ENCODE results near the gene CTDSPL. TPM values are rescaled to one million over a fixed set of nuclear protein-coding genes. Genes with fewer than 3 reads are reported as not detected.

The CTDSPL gene
- total and polyA plus RNA-seq, 2 of the 13 experiments (the other 11 are each of a cell fraction or from before 2014, with no cell fraction given), result 26.1 to 142 TPM

DNA sequence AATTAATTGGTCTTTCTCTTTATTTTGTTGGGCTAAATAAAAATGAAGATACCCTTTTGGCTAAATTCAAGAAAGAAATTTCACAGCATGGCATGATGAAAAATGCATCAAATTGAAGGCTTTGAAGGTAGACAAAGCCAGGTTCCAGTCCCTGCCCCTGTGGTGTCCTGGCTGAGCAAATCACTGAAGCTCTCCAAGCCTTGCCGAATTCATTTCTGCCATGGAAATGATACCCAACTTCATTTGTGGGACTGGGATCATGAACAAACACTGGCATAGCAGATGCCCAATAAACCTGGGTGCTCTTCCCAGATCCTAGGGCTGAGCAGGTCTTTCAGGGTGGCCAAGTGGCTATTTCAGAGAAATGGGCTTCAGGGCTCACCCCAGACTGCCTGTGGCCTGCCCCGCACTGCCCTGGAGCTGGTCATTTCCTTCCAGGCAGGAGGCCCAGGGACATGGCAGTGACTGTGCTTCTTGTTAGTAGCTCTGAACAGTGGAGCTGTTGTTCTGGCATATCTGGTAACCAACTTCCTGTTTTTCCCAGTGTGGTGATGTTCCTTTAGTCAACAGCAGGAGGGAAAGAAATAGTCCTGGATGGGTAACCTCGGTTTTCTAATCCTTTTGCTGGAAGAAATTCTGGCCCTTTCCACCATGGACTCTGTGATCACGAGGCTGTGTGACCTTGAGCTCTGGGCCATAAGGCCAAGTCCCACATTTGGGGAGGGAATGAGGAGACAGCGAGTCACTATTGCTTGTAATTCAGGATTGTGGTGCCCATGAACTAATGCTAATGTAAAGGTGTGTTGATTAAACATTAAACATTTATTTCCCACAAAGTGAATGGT is 47.6 kb downstream of the CTDSPL start (continued):
- TF ChIP-seq, protein P1, sequence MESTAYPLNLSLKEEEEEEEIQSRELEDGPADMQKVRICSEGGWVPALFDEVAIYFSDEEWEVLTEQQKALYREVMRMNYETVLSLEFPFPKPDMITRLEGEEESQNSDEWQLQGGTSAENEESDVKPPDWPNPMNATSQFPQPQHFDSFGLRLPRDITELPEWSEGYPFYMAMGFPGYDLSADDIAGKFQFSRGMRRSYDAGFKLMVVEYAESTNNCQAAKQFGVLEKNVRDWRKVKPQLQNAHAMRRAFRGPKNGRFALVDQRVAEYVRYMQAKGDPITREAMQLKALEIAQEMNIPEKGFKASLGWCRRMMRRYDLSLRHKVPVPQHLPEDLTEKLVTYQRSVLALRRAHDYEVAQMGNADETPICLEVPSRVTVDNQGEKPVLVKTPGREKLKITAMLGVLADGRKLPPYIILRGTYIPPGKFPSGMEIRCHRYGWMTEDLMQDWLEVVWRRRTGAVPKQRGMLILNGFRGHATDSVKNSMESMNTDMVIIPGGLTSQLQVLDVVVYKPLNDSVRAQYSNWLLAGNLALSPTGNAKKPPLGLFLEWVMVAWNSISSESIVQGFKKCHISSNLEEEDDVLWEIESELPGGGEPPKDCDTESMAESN (CRISPR knock-in tag; conservative IDR thresholded peaks at IDR 0.05), result no peak
- TF ChIP-seq TSC22D2 (CRISPR knock-in tag; IDR thresholded peaks at IDR 0.05; ENCODE audit: borderline replicate concordance), result no peak
- TF ChIP-seq, protein P2, sequence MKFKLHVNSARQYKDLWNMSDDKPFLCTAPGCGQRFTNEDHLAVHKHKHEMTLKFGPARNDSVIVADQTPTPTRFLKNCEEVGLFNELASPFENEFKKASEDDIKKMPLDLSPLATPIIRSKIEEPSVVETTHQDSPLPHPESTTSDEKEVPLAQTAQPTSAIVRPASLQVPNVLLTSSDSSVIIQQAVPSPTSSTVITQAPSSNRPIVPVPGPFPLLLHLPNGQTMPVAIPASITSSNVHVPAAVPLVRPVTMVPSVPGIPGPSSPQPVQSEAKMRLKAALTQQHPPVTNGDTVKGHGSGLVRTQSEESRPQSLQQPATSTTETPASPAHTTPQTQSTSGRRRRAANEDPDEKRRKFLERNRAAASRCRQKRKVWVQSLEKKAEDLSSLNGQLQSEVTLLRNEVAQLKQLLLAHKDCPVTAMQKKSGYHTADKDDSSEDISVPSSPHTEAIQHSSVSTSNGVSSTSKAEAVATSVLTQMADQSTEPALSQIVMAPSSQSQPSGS (CRISPR knock-in tag; IDR thresholded peaks at IDR 0.05), result peak; percentile 39; the same call in 1 of the 2 replicates
- TF ChIP-seq, protein P3, sequence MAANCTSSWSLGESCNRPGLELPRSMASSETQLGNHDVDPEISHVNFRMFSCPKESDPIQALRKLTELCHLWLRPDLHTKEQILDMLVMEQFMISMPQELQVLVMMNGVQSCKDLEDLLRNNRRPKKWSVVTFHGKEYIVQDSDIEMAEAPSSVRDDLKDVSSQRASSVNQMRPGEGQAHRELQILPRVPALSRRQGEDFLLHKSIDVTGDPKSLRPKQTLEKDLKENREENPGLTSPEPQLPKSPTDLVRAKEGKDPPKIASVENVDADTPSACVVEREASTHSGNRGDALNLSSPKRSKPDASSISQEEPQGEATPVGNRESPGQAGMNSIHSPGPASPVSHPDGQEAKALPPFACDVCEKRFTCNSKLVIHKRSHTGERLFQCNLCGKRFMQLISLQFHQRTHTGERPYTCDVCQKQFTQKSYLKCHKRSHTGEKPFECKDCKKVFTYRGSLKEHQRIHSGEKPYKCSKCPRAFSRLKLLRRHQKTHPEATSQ (CRISPR knock-in tag; IDR thresholded peaks at IDR 0.05; ENCODE audit: borderline replicate concordance), result peak; percentile 21; the same call in 1 of the 2 replicates
- peak; percentile 75 for TF ChIP-seq HDAC2 (CRISPR knock-in tag; IDR thresholded peaks at IDR 0.05)
- peak; percentile 80; the same call in 1 of the 2 replicates for TF ChIP-seq SOX5 (CRISPR knock-in tag; IDR thresholded peaks at IDR 0.05; ENCODE audit: borderline replicate concordance)
- TF ChIP-seq NBN (conservative IDR thresholded peaks at IDR 0.05), result no peak
- TF ChIP-seq ZBTB21 (CRISPR knock-in tag; IDR thresholded peaks at IDR 0.05), result no peak
- TF ChIP-seq, protein P4, sequence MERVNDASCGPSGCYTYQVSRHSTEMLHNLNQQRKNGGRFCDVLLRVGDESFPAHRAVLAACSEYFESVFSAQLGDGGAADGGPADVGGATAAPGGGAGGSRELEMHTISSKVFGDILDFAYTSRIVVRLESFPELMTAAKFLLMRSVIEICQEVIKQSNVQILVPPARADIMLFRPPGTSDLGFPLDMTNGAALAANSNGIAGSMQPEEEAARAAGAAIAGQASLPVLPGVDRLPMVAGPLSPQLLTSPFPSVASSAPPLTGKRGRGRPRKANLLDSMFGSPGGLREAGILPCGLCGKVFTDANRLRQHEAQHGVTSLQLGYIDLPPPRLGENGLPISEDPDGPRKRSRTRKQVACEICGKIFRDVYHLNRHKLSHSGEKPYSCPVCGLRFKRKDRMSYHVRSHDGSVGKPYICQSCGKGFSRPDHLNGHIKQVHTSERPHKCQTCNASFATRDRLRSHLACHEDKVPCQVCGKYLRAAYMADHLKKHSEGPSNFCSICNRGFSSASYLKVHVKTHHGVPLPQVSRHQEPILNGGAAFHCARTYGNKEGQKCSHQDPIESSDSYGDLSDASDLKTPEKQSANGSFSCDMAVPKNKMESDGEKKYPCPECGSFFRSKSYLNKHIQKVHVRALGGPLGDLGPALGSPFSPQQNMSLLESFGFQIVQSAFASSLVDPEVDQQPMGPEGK (CRISPR knock-in tag; IDR thresholded peaks at IDR 0.05), result peak; percentile 36; the same call in 1 of the 2 replicates
- peak; percentile 82 for TF ChIP-seq FOXO1 (CRISPR knock-in tag; IDR thresholded peaks at IDR 0.05)
- no peak for TF ChIP-seq ZNF275 (CRISPR knock-in tag; IDR thresholded peaks at IDR 0.05; ENCODE audit: borderline replicate concordance)
- peak; percentile 84 for TF ChIP-seq ELF1 (CRISPR knock-in tag; IDR thresholded peaks at IDR 0.05)
- TF ChIP-seq NR1H2 (CRISPR knock-in tag; IDR thresholded peaks at IDR 0.05; ENCODE audit: borderline replicate concordance, low read depth), result no peak
- 0 out of 2 replicates have a peak, but pooled peaks have one; percentile 50 for TF ChIP-seq ZNF746 (CRISPR knock-in tag; IDR thresholded peaks at IDR 0.05)
- no peak for TF ChIP-seq TBP (CRISPR knock-in tag; IDR thresholded peaks at IDR 0.05)
- TF ChIP-seq RBM22 (optimal IDR thresholded peaks at IDR 0.05; ENCODE audit: low read length), result peak; percentile 97
- no peak for TF ChIP-seq GABPA (IDR thresholded peaks at IDR 0.05; ENCODE audit: low read depth, low read length)
- TF ChIP-seq GABPA (CRISPR knock-in tag; IDR thresholded peaks at IDR 0.05; ENCODE audit: low read depth), result peak; percentile 68
- no peak for TF ChIP-seq ZNF878 (CRISPR knock-in tag; IDR thresholded peaks at IDR 0.05)
- TF ChIP-seq ZNF331 (CRISPR knock-in tag; IDR thresholded peaks at IDR 0.05), result peak; percentile 83

Data from HepG2 (cell line).